Fibroblast of skin of right quadriceps (primary cell): ENCODE measurements around the gene CCDC74B.
A peak's percentile ranks its signal among the peaks of the same experiment; 100 is the strongest.
"Not testable (repeated sequence)": the region's sequence is repeated elsewhere in the genome, so short reads cannot be mapped to it uniquely, and the experiment has no call there.

Experiments used
- DNase-seq: peaks from one replicate; pipeline ENCODE4 v3.0.0-alpha.2; 2013

Gene CCDC74B

DNA sequence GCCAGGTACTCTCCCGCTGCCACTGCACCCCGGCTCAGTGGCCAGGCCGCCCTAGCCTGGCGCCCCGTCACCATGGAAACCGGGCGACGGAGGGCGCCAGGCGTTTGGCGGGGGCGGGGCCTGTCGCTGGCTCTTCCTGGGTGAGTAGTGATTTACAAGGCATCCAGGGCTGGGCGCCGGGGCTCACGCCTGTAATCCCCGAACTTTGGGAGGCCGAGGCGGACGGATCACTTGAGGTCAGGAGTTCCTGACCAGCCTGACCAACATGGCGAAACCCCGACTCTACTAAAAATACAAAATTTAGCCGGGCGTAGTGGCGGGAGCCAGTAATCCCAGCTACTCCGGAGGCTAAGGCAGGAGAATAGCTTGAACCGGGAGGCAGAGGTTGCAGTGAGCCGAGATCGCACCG, at the start of gene CCDC74B:
TSS of gene CCDC74B (minus strand) at position 107 of the 409 bp plus-strand sequence. CDS start 116 bp downstream, outside the sequence.
- DNase-seq, result peak; percentile 30

- DNase-seq, result not testable (repeated sequence)
These were observed 48.9 kb upstream of the CCDC74B start for GRCh38 chr2:130193824-130194223.

DNA sequence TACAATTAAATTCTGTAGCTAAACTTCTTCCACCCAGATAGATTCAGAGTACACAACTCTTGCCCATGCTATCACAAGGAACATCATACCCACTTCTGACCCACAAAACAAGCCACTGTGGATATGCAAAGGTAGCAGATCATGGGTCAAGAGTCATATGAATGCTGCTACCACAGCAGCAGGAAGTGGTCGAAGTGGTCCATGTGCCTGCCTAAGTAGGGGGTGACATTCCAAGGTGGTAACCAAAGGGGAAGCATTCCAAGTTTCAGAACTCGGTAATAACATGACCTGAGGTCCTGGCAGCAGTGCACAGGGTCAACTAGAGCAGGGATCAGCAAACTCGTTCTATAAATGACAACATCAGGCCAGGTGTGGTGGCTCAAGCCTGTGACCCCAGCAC, 47.5 kb upstream of the CCDC74B start:
- DNase-seq, result not testable (repeated sequence)

- DNase-seq, result not testable (repeated sequence)
These were observed 46.4 kb upstream of the CCDC74B start for GRCh38 chr2:130191319-130191718.

GRCh38 chr2:130190237-130190636, 45.3 kb upstream of the CCDC74B start:
- DNase-seq, result no peak

- DNase-seq, result not testable (repeated sequence)
These were observed 44.0 kb upstream of the CCDC74B start for GRCh38 chr2:130188958-130189357.

GRCh38 chr2:130187859-130188792, 43.2 kb upstream of the CCDC74B start:
- not testable (repeated sequence) for DNase-seq

GRCh38 chr2:130187268-130187667, 42.4 kb upstream of the CCDC74B start:
- DNase-seq, result no peak

DNA sequence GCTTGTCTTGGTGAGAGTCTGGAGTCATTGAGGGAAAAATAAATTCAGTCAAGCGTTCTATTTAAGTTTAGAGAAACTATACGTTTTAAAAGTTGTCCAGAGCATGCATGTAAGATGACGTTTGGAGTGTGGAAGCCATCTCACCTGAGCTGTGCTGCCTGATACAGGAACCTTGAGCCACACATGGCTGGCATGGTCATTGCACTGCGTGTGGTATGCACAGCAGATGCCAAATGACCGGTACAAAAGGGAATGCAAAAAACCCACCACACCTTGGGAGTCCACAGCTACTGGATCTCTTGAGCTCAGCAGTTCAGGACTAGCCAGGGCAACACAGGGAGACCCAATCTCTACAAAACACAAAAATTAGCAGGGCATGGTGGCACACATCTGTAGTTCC, 41.5 kb upstream of the CCDC74B start:
- DNase-seq, result no peak

DNA sequence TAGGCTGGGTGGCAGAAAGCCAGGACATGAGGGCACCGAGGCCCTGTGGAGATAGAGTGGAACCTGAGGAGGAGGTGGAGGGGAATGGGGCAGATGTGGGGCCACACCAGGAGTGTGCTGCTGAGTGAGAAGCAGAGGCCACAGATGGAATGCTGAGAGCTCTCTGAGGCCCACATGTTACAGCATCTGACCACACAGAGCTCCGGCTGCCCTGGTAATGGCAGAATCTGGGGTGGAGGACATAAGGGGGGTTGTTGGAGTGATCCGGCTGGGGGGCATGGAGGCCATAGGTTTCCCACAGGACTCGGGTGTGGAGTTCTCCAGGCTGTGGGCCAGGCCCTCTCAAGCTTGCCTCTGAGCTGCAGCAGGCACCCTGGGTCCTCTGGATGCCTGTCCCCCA, 41.0 kb upstream of the CCDC74B start:
- no peak for DNase-seq

GRCh38 chr2:130185436-130185835, 40.5 kb upstream of the CCDC74B start:
- DNase-seq, result no peak

GRCh38 chr2:130183512-130184373, 38.8 kb upstream of the CCDC74B start:
- peak; percentile 21 for DNase-seq

DNA sequence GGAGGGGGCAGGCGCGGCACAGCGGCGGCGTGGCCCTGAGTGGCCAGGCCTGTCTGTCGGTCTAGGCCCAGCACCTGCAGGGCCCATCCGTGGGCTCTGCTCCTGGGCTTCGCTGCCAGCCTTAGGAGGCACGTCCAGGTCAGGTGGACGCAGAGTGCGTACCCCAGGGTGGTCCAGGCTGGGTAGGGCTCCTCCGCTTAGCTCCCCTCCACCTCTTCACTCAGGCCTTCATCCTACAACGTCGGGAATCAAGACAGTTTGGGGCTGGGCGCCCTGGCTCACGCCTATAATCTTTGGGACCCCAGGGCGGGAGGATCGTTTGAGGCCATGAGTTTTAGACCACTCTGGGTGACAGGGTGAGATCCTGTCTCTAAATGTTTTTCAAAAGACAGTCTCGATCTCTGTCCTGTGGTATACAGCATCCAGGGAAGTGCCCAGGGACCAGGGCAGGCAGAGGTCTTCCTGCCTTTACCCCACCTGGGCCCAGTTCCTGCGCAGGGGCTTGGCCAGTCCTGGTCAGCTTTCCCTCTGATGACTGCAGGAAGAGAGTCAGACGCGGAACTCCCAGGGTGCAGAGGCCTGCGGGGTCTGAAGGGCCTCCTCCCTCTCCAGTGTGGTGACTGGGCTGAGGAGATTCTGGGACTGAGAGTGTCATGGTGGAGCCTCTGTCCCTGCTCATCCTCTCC, 38.1 kb upstream of the CCDC74B start:
- not testable (repeated sequence) for DNase-seq

DNA sequence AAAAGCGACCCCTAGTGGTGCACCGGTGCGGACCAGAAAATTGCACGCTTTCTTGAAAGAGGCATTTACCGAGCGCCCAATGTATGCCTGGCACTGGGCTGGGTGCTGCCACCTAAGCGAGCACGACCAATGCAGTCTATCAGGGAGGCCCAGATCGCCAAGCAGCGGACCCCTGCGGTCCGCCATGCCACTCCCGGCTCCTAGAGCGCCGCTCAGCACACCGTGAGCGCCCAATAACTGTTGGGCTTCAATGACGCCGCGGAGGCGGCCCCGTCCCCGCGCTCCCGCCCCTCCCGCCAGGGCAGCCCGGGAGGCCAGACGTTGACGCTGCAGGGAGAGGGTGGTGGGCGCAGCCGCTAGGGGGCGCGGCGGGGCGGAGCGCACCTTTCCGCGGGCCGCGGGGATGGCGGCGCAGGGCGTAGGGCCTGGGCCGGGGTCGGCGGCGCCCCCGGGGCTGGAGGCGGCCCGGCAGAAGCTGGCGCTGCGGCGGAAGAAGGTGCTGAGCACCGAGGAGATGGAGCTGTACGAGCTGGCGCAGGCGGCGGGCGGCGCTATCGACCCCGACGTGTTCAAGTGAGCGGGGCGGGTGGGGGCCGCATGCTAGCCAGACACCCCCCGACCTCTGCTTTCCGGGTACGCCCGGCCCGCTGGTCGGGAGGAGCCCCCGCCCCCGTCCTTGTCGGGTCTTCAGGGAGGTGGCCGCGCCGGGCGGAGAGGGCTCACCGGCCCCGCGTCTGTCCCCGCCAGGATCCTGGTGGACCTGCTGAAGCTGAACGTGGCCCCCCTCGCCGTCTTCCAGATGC, 37.2 kb upstream of the CCDC74B start, which contains the start of gene MZT2B:
TSS of gene MZT2B (plus strand) at position 383 of the 803 bp plus-strand sequence. CDS start at position 404, 21 bp downstream.
- peak; percentile 85 for DNase-seq

GRCh38 chr2:130181325-130181879, 36.5 kb upstream of the CCDC74B start, which contains the start of gene SMPD4:
Gene SMPD4, minus strand, starts transcription at chr2:130181602. Its CDS starts 5,010 bp downstream, at chr2:130176592.
- DNase-seq, result peak; percentile 96

DNA sequence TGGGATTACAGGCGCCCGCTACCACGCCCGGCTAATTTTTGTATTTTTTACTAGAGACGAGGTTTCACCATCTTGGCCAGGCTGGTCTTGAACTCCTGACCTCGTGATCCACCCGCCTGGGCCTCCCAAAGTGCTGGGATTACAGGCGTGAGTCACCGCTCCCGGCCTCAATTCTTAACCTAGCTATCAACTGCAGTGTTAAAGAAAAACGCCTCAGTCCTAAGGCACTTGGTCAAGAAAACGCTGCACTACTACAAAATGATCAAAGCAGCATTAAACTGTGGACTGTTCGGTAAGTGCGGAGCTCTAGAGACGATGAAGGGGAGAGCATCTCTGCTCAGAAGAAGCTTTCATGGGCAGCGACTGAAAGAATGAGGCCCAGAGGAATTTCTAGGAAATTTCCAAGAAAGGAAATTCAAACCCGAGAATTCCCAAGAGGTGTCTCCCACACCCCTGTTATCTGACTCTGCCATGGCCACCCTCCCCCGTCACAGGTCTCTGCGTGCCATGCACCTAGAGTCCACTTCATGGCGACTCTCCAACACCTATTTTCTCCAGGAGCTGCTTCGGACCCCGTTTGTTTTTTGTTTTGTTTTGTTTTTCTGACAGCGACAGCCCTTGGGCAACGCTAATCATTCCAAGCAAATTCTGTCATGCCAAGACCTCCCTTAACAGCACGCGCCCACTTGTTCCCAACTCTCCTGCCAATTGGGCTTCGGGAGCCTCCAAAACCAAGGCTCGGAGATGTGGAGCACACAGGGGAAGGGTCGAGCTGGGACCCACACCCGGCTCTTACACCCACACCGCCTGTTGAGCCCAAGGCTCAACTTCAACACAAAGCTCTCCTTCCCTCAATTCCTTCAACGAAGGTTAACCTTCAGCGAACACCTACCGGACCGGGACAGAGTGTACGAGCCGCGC, 35.8 kb upstream of the CCDC74B start:
- DNase-seq, result not testable (repeated sequence)

DNA sequence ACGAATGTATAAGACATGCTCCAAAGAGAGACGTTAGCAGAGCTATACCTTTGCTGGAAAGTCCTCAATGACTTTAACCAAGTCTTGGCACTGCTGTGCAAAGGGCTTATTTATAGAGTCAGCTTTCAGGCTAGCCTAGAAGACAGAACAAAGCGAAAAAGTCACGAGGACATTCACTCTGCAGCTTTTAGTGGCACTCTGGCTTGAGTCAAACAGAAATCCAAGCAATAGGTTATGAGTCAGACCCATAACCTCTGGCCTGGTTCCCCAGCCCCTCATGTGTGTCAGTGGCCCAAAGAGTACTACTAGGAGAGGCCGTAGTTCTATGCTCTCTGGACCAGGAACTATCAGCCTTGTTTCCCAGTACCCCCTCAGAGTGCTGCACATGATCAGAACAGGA, 30.0 kb upstream of the CCDC74B start:
- DNase-seq, result not testable (repeated sequence)

- no peak for DNase-seq
These were observed 25.0 kb upstream of the CCDC74B start for GRCh38 chr2:130169896-130170295.

GRCh38 chr2:130169163-130169562, 24.3 kb upstream of the CCDC74B start:
- not testable (repeated sequence) for DNase-seq

GRCh38 chr2:130166611-130167010, 21.7 kb upstream of the CCDC74B start:
- DNase-seq, result not testable (repeated sequence)
